B cell (primary cell): Measurements from ENCODE around the gene YES1. TPM values are rescaled to one million over a fixed set of nuclear protein-coding genes. Genes with fewer than 3 reads are reported as not detected.

Experiments
- ATAC-seq: fragments of 200-7000 bp; cut with Tn5 transposase; one replicate; pipeline ENCODE4 v1.10.0; 2021; ENCODE audit warnings: low read depth, mild to moderate bottlenecking, moderate number of reproducible peaks, moderate library complexity
- CTCF ChIA-PET: fragments of 350-600 bp; sonication (Branson Sonifier 250); formaldehyde crosslinking; loops from one replicate; lab custom pipeline; 2021; ENCODE audit warnings: antibody characterized with exemption, inconsistent platforms; lab: Charles Lee
- POLR2A ChIA-PET: fragments of 350-600 bp; sonication (Branson Sonifier 250); formaldehyde crosslinking; loops from one replicate; lab custom pipeline; 2021; ENCODE audit warnings: antibody characterized with exemption; lab: Charles Lee
- DNase-seq: peaks from one replicate; pipeline ENCODE4 v3.0.0; 2013
- H2AFZ ChIP-seq: 2 replicates; pipeline ENCODE4 v1.6.1; 2012; ENCODE audit warnings: mild to moderate bottlenecking, low read depth, low read length; ENCODE audit not compliant: insufficient read depth, poor library complexity, severe bottlenecking
- H3K27ac ChIP-seq, 2 donors: 1 replicate in 1 of 2; 2 replicates in 1 of 2; pipeline ENCODE4 v1.5.1; 2012 to 2013; ENCODE audit warnings: low read length in 2 of 2, mild to moderate bottlenecking in 2 of 2, moderate library complexity in 1 of 2
- H3K27me3 ChIP-seq, 4 experiments: fragments of 200-600 bp in 1 of 4; sonication (generic) in 1 of 4; replicated peaks in 1 of 4; 1 replicate in 2 of 4; 2 replicates in 2 of 4; pipeline versions ENCODE4 v1.6.1 to v1.7.0; 2013 to 2016; ENCODE audit warnings: low read length in 3 of 4, mild to moderate bottlenecking in 2 of 4, mixed read lengths in 1 of 4, moderate library complexity in 1 of 4; ENCODE audit not compliant: insufficient read depth in 4 of 4, control insufficient read depth in 3 of 4; ENCODE audit errors: control extremely low read depth in 1 of 4
- H3K36me3 ChIP-seq, 2 experiments: replicated peaks in 1 of 2; 1 replicate in 1 of 2; 2 replicates in 1 of 2; pipeline versions ENCODE4 v1.6.1 to v1.7.1; 2013; ENCODE audit warnings: low read length in 1 of 2; ENCODE audit not compliant: insufficient read depth in 2 of 2, control insufficient read depth in 1 of 2; ENCODE audit errors: control extremely low read depth in 1 of 2, extremely low read depth in 1 of 2
- H3K4me1 ChIP-seq, 2 donors: fragments of 200-600 bp in 1 of 2; sonication (generic) in 1 of 2; 1 replicate in 1 of 2; 2 replicates in 1 of 2; pipeline versions ENCODE4 v1.5.1 to v1.6.1; 2013 to 2017; ENCODE audit warnings: low read length in 2 of 2; ENCODE audit not compliant: control insufficient read depth in 2 of 2, insufficient read depth in 2 of 2
- H3K4me2 ChIP-seq: replicated peaks from 2 replicates; pipeline ENCODE3; 2012; ENCODE audit warnings: mild to moderate bottlenecking, low read depth, low read length; ENCODE audit not compliant: poor library complexity, severe bottlenecking
- H3K4me3 ChIP-seq, 5 experiments: fragments of 200-600 bp in 1 of 5; sonication (generic) in 1 of 5; 1 replicate in 3 of 5; 2 replicates in 2 of 5; pipeline versions ENCODE4 v1.5.1 to v1.7.0; 2011 to 2016; ENCODE audit warnings: low read length in 4 of 5, mild to moderate bottlenecking in 4 of 5, low read depth in 2 of 5, control low read depth in 1 of 5, moderate library complexity in 1 of 5; ENCODE audit not compliant: insufficient read depth in 1 of 5; ENCODE audit errors: control extremely low read depth in 1 of 5, extremely low read depth in 1 of 5
- H3K79me2 ChIP-seq: fragments of 200-600 bp; sonication (generic); one replicate; pipeline ENCODE4 v1.6.0; 2016; ENCODE audit warnings: low read length; ENCODE audit not compliant: control insufficient read depth, insufficient read depth
- H3K9ac ChIP-seq: fragments of 200-600 bp; sonication (generic); 2 replicates; pipeline ENCODE4 v1.6.1; 2017; ENCODE audit warnings: mild to moderate bottlenecking, low read length, moderate library complexity
- H3K9me3 ChIP-seq, 3 donors: one replicate each; pipeline versions ENCODE4 v1.6.1 to v1.7.1; 2013; ENCODE audit warnings: low read length in 2 of 3; ENCODE audit not compliant: control insufficient read depth in 2 of 3, insufficient read depth in 1 of 3; ENCODE audit errors: control extremely low read depth in 1 of 3
- H4K20me1 ChIP-seq: 2 replicates; pipeline ENCODE4 v1.6.0; 2012; ENCODE audit warnings: mild to moderate bottlenecking, low read length; ENCODE audit not compliant: insufficient read depth, control insufficient read depth, poor library complexity, severe bottlenecking
- H3K27ac Mint-ChIP-seq: one replicate; pipeline ENCODE4 v1.8.0; 2021; ENCODE audit warnings: mixed read lengths
- H3K27me3 Mint-ChIP-seq: one replicate; pipeline ENCODE4 v1.8.0; 2021; ENCODE audit warnings: mixed read lengths
- H3K4me1 Mint-ChIP-seq: one replicate; pipeline ENCODE4 v1.8.0; 2021; ENCODE audit warnings: mixed read lengths
- H3K4me3 Mint-ChIP-seq: one replicate; pipeline ENCODE4 v1.8.0; 2021; ENCODE audit warnings: mixed read lengths
- H3K9me3 Mint-ChIP-seq: one replicate; pipeline ENCODE4 v1.8.0; 2022; ENCODE audit warnings: mixed read lengths; ENCODE audit not compliant: insufficient read depth
- CTCF ChIP-seq: fragments of 200-600 bp; IDR thresholded peaks from one replicate; pipeline ENCODE4 v1.8.0; 2022; ENCODE audit warnings: antibody characterized with exemption, mild to moderate bottlenecking
- EZH2 ChIP-seq: IDR thresholded peaks from 2 replicates; pipeline ENCODE4 v1.6.1; 2012; ENCODE audit warnings: borderline replicate concordance, low read depth, mild to moderate bottlenecking, moderate library complexity, low read length; ENCODE audit not compliant: insufficient read depth, poor library complexity, severe bottlenecking
- WGBS: methylation state at CpG from one replicate; pipeline ENCODE4 v1.1.5; 2013; ENCODE audit warnings: missing lambda C conversion rate; ENCODE audit not compliant: insufficient coverage; 5-methylcytosine and 5-hydroxymethylcytosine counted together
- intact Hi-C: fragments of 100-400 bp; cut with micrococcal nuclease; formaldehyde crosslinking; loops from one replicate; pipeline ENCODE4 v1.10.0; 2022
- polyA plus RNA-seq: library from polyadenylated mRNA; depleted of rRNA; stranded (reverse); fragments of >200 nt; gene quantifications from 2 replicates; pipeline ENCODE4 v1.2.3, GENCODE V29; 2012
- total RNA-seq, 2 donors: library from RNA; stranded (reverse); fragments of 120-200 nt in 1 of 2; gene quantifications; 1 replicate in 1 of 2; 2 replicates in 1 of 2; pipeline versions ENCODE4 v1.2.3 to v1.2.4, GENCODE V29; 2013 to 2022

The YES1 gene
- total and polyA plus RNA-seq, 2 donors (not counting 1 experiment from before 2014, with no cell fraction given), result 0.30 TPM; not detected in 1

- ATAC-seq, result no peak
- H3K27me3 ChIP-seq, result no peaks in the 10 kb centered on the region
- Mint-ChIP-seq H3K4me1 (no peaks in the 10 kb centered on the region), H3K27ac (no peak overlapping the region), H3K27me3 (no peaks in the 10 kb centered on the region), H3K4me3 (no peak overlapping the region), H3K9me3 (no peaks in the 10 kb centered on the region)
- no peak overlapping the region for H3K27ac ChIP-seq
- TF ChIP-seq CTCF (no peak), EZH2 (no peak)
- H2AFZ ChIP-seq, result no peak overlapping the region
- no peaks in the 10 kb centered on the region for H3K9me3 ChIP-seq
- no peak overlapping the region for H3K4me3 ChIP-seq
- intact Hi-C loops, result no loop called here
- ChIA-PET CTCF (no interaction called here), POLR2A (no interaction called here)
- H3K36me3 ChIP-seq, result peaks cover 0 to 2% of the 10 kb centered on the region in 2 experiments
- no peaks in the 10 kb centered on the region for H3K79me2 ChIP-seq
- no peaks in the 10 kb centered on the region for H4K20me1 ChIP-seq
- no peak overlapping the region for H3K4me2 ChIP-seq
- no peak for DNase-seq
- no peaks in the 10 kb centered on the region for H3K4me1 ChIP-seq
- 100% methylated on average over 2 of the region's 3 CpGs for WGBS
- H3K9ac ChIP-seq, result no peak overlapping the region
Measured at GRCh38 chr18:676736-677135, 135.3 kb downstream of the YES1 start.

GRCh38 chr18:676069-676468 lies 136.0 kb downstream of the YES1 start:
- Histone ChIP-seq H3K27ac (no peak overlapping the region), H3K36me3 (peaks cover 0 to 2% of the 10 kb centered on the region in 2 experiments), H3K9me3 (no peaks in the 10 kb centered on the region), H3K79me2 (no peaks in the 10 kb centered on the region), H3K4me1 (no peaks in the 10 kb centered on the region), H2AFZ (no peak overlapping the region), H4K20me1 (no peaks in the 10 kb centered on the region), H3K4me3 (no peak overlapping the region), H3K9ac (no peak overlapping the region), H3K4me2 (no peak overlapping the region), H3K27me3 (no peaks in the 10 kb centered on the region)
- intact Hi-C loops, result no loop called here
- H3K27me3 Mint-ChIP-seq, result no peaks in the 10 kb centered on the region
- TF ChIP-seq CTCF (no peak), EZH2 (no peak)
- DNase-seq (no peak), ATAC-seq (no peak)
- H3K27ac Mint-ChIP-seq, result no peak overlapping the region
- H3K4me3 Mint-ChIP-seq, result no peak overlapping the region
- no peaks in the 10 kb centered on the region for H3K4me1 Mint-ChIP-seq
- CTCF ChIA-PET, result no interaction called here
- WGBS, result 100% methylated on average over 3 of the region's 5 CpGs
- POLR2A ChIA-PET, result no interaction called here
- H3K9me3 Mint-ChIP-seq, result no peaks in the 10 kb centered on the region
